ENCODE results near the gene DUSP10.

Gene DUSP10

DNA sequence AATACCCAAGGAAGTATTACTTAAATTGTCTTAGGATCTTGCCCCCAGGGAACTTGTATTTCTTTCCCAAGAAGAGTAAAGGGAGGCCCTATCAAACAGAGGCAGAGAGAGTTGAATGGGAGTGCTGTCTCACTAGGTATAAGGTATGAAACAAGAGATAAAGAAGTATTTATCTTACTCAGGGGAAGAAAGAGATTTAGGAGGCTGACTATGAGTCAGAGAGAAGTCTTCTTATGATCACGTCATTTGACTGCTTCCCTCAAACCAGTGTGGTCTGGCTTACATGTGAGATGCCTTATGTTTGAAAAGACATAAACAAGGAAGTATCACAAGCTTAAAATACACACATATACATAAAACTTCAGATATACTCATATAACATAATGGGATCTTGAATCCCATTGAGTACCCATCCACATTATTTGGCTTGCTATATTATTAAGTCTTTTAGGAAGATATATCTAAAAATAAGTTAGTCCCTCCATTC is 29.6 kb downstream of the DUSP10 start:
- peak; percentile 86 for DNase-seq

DNA sequence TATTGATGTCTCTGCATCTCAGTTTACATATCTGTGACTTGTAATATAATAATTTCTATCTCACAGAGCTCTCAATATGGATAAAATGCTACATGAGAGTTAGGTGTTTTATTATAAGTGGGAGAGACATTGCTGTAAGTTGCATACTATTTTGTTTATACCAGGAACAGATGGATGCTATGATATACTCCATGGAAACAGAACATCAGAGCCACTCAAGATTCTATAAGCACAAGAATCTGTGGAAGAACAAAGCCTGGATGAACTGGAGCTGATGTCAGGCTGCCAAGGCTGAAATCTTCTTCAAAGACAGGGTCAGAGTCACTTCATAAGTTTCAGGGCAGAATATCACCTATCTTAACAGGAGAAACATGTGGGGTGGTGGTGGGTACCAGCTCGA is 30.2 kb downstream of the DUSP10 start:
- DNase-seq: no peak

DNA sequence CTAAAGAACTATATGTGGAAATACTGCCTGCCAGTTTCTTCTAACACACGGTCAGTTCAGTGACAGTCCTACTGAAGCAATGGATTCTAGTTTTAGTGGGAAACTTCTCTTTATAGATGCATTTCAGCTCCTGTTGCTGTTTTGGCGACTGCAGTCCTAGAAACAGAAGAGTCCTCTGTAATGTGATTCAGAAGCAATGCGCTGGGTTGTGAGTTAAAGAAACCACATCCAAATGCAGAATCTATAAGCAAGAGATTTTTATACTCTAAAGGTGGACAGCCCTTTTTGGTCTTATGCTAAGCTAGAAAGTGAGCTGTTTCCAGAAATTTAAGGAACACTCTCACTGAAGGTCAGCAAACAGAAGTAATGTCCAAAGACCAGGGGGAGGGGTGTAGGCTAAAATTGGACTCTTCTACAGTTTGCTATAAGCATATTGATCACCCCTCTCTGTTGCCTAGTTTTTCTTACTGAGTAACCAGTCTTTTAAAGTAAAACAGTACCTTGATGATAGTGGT is 30.8 kb downstream of the DUSP10 start:
- DNase-seq: no peak

DNA sequence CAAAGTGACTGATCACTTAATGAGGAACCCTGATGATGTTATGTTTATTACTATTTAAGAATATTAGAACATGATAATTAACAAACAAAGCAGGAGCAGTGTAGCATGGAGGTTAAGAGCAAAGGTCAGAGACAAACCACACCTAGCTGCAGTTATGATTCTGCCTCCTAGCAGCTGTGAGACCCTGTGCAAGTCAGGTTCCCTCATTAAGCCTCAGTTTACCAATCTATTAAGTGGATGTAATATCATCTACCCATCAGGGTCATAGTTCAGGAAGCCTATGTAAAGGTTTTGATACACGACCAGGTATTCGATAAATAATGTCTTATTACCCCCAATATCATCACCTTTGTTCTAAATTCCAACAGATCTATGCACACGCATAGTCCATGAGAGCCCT is 32.0 kb downstream of the DUSP10 start:
- DNase-seq: no peak

DNA sequence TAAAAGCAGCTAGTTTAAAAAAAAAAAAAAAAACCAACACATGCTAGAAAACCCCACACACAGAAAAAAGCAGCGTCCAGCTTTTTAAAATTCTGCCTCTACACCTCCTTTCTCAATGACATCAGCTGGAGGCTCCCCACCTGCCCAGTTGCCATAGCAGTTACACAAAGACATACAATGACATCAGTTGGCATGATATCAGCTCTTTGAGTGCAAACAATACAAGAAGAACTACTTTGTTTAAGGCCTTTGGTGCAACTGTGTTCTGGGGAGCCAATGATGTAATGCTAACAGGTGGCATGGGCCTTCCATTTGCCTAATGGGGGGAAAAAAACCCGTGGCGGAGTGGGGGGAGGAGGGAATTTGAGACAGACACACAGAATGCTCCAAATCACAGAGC is 32.9 kb downstream of the DUSP10 start:
- peak; percentile 66 for DNase-seq

DNA sequence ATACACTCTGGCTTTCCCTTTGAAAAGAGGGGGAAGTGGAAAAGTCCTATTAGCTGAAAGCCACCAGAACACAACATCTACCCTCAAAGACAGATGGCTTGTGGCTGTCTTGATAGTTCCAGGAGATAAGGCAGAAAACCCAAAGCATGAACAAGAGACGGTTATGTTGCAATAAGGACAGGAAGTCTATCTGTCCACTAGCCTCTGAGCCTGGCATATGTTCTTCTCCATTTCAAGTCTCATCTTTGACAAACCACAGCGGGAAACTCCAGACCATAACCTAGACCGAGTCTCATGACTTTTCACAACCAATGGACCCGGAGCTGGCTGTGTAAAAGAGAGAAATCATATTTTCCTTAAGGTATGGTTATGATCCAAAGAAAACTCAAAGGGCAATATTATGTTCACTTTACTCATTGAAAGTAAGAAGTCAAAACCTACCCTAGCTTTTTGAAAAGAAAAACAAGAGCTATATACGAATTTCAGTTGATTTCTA is 33.8 kb downstream of the DUSP10 start:
- DNase-seq: peak; percentile 91

DNA sequence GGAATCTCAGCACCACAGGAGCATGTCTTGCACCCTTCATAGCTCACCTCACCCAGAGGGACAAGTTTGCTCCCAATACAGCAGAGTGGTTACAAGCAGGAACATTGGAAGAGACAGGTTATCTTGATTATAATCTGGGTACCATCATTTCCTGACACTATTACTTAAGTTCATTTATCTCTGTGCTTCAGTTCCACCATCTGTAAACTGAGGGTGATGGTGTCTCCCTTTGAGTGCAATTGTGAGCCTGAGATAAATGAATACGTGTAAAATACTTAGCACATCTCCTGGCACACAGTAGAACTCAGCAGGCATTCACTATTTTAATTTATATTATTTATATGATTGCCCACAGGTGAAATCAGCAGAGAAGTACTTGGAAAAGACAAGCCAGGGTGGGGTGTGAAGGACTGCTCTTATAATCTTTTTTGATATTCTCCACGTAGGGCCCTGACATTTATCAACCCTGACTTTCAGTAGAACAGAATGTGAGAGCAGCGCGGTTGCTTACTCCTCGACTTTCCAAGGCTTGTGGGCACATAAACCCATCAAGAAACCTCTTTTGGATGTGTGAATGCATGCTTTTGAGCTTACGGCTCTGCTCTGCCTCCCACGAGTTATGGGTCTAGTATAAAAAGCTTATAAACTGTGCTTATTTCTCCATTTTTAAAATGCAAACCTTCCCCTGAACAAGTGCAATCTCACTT is 34.9 kb downstream of the DUSP10 start:
- no peak for DNase-seq

DNA sequence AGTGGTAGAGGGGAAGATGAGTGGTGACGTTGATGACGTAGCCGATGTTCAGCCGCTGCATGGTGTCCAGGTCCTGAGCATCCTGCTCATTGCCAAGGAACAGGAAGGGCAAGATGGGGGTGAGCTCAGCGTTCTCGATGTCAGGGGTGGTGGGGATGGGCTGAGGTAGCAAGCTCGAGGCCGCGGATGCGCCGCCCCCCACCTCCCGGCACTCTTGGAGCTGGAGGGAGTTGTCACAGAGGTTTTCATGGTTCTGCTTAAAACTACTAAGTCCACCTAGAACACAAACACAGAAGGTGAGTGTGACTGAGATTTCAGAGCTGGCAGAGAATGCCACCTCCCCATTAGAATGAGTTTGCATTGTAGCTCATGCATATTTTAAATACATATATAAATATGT is 35.7 kb downstream of the DUSP10 start:
- DNase-seq: no peak

DNA sequence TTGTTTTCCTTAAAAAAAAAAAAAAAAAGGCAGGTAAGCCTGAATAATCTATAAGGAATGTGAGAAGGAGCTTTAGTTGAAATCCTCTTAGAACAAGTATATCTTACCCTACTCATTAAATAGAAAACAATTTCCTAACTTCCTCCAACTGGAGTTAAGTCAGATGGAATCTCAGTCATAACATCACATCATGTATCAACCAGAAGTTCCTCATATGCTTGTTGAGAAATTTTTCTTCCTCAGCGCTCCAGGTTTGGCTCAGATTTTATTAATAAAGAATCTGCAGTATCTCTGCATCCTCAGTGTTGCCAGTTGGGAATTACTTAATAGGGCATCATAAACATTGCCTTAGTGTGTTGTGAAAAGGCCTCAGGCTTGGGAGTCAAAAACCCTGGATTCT is 37.6 kb downstream of the DUSP10 start:
- DNase-seq: no peak

DNA sequence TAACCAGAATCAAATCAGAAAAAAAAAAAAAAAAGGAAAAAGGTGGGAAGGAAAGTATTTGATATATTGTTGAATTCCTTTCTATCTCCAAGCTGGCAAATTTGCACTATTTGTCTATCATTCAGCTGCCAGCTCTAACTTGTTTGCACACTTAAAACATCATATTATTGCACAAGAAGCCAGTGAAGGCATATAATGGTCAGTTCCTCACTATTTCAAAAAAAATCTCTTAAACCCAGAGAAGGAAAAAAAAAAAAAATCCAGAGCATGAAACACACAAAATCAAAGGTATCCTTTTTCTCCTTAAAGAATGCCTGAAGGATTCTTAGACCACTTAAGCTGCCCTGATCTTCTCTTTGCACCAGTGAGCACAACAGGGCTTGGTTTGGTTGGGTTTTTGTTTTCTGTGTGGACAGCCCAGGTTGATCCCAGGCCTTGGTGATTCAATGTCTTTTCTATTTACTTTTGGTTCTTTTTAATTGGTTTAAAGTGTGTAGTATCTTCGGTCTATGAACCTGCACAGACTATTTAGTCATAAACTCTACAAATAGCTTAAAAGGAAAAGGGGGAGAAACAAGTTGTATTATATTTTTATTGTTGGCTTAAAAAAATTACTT is 40.2 kb downstream of the DUSP10 start:
- DNase-seq: no peak

DNA sequence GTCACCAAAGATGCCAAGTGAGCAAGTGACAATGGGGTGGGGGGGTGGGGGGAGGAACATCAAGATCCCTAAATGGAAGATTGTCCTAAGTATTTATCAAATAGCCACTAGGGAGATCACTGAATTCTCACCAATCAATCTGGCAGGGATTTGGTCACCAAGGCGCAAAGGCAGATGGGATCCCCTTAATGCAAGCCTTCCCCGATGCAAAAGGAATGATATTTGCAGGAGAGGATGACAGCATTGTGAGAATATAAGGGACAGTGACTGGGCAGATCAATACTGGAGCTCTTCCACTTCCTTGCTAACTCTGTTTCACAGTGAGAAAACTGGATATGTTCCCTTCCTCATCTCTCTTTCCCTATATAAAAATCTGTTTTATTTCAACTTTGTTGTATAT is 40.9 kb downstream of the DUSP10 start:
- DNase-seq: no peak

DNA sequence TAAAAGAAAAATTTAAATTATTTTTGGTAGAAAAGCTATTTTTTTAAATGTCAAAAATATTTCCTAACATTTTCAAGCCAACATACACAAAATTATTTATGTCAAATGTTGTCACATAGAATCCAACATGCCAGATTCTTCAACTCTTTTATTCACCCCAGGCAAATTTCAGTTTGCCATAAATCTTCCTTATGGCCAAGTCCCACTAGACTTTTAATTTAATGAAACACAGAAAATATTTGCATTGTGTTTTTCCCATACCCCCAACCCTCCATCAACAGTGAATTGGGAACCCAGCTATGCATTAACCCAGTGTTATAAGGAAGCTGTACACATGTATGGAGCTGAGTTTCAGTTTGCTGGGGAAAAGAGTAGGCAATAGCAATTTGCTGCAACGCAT is 41.4 kb downstream of the DUSP10 start:
- DNase-seq: no peak

DNA sequence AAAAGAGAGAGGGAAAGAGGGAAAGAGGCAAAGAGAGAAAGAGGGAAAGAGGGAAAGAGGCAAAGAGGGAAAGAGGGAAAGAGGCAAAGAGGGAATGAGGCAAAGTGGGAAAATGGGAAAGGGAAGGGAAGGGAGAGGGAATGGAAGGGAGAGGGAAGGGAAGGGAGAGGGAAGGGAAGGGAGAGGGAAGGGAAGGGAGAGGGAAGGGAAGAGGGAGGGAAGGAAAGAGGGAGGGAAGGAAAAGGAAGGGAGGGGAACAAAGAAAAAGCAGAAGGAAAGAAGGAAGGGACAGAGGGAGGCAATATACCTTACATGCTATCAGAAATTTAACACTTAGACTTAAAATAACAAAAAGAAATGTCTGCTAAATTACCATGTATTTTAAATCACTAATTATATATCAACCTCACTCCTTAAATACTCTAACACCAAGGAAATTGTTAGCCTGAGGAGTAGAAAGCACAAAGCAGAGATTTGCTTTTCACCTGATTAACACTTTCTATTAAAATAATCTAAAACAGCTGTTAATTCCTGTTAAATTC is 41.8 kb downstream of the DUSP10 start:
- no peak for DNase-seq

DNA sequence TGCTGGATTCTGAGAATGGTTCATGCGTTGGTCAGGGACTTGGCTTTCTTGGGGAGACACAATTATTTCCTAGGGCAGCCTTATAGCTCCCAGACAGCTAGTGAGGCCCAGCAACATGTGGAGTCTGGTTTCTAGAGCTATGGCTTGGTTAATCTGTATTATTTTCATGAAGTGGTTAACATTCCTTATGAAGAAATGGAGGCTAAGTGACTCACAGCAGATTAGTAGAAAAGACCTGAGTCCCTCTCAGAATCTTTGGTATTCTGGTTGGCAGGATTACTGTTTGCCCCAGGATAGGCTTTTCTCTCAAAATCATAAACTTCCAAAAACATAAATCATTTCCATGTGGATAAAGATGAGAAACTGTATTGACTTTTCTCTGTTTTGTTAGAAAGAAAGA is 42.3 kb downstream of the DUSP10 start:
- no peak for DNase-seq

DNA sequence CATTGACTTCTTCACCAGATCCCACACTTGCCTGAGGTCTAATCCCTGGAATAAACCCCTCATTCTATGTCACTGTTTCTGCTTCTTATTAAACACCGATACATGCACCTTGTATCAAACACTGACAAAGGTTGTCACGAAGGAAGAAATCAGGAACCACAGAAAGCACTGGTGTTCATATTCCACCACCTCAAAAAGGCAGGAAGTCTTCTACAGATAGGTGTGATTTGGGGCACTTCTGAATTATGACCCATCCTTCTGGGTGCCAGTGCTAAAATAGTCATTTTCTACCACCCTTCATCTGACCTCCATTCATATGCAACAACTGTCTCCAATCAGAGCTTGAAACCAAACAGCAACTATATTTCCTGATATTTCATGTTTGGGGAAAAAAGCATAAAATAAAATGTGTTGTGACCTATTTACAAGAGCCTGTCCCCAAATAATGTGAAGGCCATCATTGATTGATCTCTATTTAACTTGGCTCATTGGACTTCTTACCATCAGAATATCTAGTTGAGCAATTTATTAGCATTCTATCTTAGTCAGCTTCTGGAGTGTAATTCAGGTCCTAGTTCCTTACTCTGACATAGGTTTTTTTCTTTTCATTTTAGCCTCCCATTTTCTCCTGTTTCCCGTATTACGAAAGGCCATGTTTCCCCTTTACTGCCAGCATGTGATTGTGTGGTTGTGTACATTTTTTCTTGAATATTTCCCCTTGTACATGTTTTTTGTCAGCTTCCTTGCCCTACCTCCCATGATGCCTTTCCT is 43.1 kb downstream of the DUSP10 start:
- DNase-seq: no peak

DNA sequence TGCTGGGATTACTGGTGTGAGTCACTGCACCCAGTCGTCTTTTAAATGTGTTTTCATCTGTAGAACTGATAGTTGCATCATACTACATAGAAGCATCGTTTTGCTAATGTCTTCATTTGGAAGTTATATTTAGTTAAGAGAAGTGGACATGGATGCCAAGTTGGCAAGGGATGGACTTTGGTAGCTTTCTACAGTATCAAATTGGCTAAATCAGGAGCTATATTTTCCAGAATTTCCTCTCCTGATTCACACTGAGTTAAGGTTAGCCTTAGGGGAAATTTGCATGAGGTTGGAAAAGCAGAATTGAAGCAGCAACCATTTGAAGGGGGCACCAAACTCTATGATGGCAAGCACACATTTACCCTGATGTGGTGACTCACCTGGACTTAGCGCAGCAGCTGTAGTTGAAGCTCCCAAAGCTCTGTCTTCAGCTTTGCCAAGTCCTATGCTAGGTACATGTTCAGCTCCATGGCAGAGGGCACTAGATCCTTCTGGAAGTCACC is 43.9 kb downstream of the DUSP10 start:
- DNase-seq: no peak

DNA sequence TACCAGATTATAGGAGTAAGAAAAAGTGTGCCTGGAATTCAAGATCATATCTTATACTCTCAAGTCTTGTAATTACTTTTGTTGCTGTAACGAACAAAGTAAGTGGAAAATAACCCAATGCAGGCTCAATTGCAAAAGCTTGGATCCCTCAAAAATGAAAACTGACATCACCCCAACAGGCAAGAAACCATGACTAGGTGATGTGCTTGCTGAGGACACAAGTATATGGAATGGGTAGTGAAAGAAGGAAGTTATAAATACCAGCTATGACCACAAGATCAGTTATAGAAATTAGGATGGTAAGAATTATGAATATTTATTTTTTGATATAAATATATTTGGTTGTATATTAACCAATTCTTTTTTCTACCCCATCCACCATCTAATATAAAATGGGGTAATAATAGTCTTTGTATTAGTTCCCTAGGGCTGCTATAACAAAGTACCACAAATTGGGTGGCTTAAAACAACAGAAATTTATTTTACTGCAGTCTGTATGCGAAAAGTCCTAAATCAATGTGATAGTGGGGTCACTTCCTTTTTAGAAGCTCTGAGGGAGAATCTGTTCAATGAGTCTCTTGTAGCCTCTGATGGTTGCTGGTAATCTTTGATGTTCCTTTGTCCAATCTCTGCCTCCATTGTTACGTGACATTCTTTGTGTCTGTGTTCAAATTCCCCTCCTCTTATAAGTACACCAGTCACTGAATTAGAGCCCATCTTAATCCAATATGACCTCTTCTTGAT is 45.0 kb downstream of the DUSP10 start:
- no peak for DNase-seq

DNA sequence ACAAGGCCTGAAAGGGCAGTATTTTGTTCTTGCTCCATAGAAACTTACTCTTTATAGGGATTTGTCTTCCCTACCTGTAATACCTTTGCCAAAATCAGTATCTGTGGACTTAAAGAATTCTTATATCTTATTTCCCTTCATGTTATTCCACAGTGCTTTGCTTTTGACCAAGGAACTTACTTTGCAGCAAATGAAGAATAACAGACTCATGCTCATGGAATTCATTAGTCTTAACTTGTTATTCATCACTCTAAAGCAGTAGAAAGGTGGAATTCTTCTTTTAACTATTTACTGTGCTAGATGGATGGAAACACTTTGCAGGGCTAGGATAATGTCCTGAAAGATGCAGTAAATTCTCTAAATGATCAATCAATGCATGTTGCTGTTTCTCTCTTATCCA is 45.9 kb downstream of the DUSP10 start:
- no peak for DNase-seq

DNA sequence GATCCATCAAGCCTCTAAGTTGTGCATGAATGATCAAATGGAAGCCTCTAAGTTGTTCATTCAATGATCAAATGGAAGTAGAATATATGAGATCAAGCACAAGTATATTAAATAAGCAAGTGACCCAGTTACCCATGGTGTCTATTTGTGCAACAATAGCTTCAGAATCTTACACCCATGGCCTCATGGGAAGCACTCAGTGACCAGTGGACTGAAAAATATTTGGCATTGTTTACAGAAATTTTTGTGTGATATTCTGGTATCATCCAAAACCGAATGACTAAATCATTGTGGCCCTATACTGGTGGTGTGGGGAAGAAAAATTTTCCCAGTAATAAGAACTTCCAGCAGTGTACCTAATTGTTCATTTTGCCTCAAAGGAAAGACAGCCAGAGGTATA is 46.6 kb downstream of the DUSP10 start:
- DNase-seq: no peak

DNA sequence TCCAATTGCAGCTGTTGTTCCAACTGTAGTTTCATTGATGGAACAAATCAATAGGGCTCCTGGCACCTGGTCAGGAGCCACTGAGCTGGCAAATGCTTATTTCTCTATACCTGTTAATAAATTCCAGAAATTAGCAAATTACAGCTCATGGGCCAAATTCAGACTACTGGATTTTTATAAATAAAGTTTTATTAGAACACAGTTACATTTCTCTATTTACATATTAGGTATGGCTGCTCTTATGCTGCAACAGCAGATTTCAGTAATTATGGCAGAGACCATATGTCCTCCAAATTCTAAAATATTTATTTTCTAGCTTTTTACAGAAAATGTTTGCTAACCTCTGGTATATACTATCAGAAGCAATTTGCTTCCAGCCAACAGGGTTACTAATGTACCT is 47.8 kb downstream of the DUSP10 start:
- no peak for DNase-seq

DNA sequence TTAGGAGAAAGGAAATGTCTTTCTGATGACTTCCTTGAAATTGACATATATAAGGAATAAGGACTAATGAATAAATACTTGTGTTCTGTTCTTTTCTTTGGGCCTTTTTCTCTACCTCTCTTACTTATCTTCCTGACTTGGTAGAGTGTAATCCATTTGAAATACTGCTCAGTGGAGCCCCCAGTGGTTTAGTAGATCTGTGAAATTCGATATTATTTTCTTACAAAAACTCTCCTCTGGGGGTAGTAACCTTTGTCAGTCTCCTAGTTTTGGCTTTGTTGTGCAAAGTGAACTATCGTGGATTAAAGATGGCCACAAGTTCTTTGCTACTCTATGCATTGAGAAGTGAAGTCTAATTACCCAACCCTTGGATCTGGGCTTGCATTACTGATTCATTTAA is 48.8 kb downstream of the DUSP10 start:
- no peak for DNase-seq

DNA sequence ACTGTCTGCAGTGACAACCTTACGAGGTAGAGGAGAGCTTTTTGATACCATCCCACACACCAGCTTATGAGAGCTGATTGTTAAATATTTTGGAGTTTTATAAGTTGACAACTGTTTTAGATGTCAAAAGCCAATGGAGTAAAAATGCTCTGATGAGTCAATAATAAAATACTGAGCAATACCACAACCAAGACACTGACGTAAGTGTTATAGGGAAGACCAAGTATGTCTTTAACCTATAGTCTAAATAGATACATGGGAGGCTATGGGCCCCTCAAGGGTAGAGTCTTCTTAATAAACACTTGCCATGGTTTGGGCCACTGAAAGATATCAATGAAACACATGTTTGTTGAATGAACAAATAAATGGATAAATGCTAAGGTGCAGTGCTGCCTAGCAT is 49.2 kb downstream of the DUSP10 start:
- DNase-seq: peak; percentile 60

Measured in activated CD4-positive, alpha-beta T cell treated with anti-CD3 and anti-CD28 coated beads, Interleukin-2, amount 50 U/mL, for 16 hours (primary cell).